Neural cell (in vitro differentiated cells): ENCODE measurements around the gene NELL1. TPM values are rescaled to one million over a fixed set of nuclear protein-coding genes. Genes with fewer than 3 reads are reported as not detected.

Experiments used
- H2AFZ ChIP-seq: fragments of 200-600, 300-800 bp; sonication (generic), shearing (Covaris generic); 2 replicates; pipeline ENCODE4 v1.6.0; 2014; ENCODE audit warnings: low read depth, mild to moderate bottlenecking, antibody characterized with exemption, low read length, moderate library complexity
- H3F3A ChIP-seq: fragments of 200-600 bp; shearing (Covaris generic); 2 replicates; pipeline ENCODE4 v1.6.1; 2016; ENCODE audit warnings: mild to moderate bottlenecking, moderate library complexity, mixed read lengths, antibody characterized with exemption, low read length; ENCODE audit not compliant: insufficient read depth, poor library complexity, severe bottlenecking
- H3K27ac ChIP-seq: fragments of 200-600, 300-800 bp; sonication (generic), shearing (Covaris generic); 2 replicates; pipeline ENCODE4 v1.5.1; 2014; ENCODE audit warnings: mild to moderate bottlenecking, low read length, moderate library complexity
- H3K27me3 ChIP-seq: fragments of 300-800, 200-600 bp; sonication (generic), shearing (Covaris generic); 2 replicates; pipeline ENCODE4 v1.6.0; 2014; ENCODE audit warnings: mild to moderate bottlenecking, low read depth, low read length, moderate library complexity; ENCODE audit not compliant: insufficient read depth
- H3K36me3 ChIP-seq: fragments of 300-800, 200-600 bp; sonication (generic), shearing (Covaris generic); 2 replicates; pipeline ENCODE4 v1.5.1; 2014; ENCODE audit warnings: mild to moderate bottlenecking, antibody characterized with exemption, low read length, moderate library complexity; ENCODE audit not compliant: insufficient read depth
- H3K4me2 ChIP-seq: fragments of 300-800, 200-600 bp; sonication (generic), shearing (Covaris generic); 2 replicates; pipeline ENCODE4 v1.6.0; 2014; ENCODE audit warnings: mild to moderate bottlenecking, low read length
- H3K4me3 ChIP-seq: fragments of 300-800, 200-600 bp; sonication (generic), shearing (Covaris generic); 2 replicates; pipeline ENCODE4 v1.5.1; 2014; ENCODE audit warnings: mild to moderate bottlenecking, low read length, moderate library complexity
- H3K79me2 ChIP-seq: fragments of 200-600 bp; shearing (Covaris generic); replicated peaks from 2 replicates; pipeline ENCODE4 v1.6.0; 2014; ENCODE audit warnings: mild to moderate bottlenecking, low read length, moderate library complexity; ENCODE audit not compliant: insufficient read depth
- H3K9ac ChIP-seq: fragments of 300-800, 200-600 bp; sonication (generic), shearing (Covaris generic); 2 replicates; pipeline ENCODE4 v1.6.1; 2016; ENCODE audit warnings: mild to moderate bottlenecking, low read length, mixed read lengths
- H3K9me2 ChIP-seq: fragments of 200-600 bp; shearing (Covaris generic); 2 replicates; pipeline ENCODE4 v1.6.1; 2016; ENCODE audit warnings: mild to moderate bottlenecking, low read length, mixed read lengths; ENCODE audit not compliant: insufficient read depth
- H3K9me3 ChIP-seq: fragments of 200-600, 300-800 bp; sonication (generic), shearing (Covaris generic); 2 replicates; pipeline ENCODE4 v1.6.1; 2016; ENCODE audit warnings: mild to moderate bottlenecking, mixed run types, low read length, moderate library complexity, mixed read lengths
- H4K20me1 ChIP-seq: fragments of 200-600 bp; shearing (Covaris generic); 2 replicates; pipeline ENCODE4 v1.6.1; 2016; ENCODE audit warnings: mild to moderate bottlenecking, mixed run types; ENCODE audit not compliant: insufficient read depth
- EP300 ChIP-seq: fragments of 450-650 bp; conservative IDR thresholded peaks from 2 replicates; pipeline ENCODE4 v1.6.1; 2014; ENCODE audit warnings: antibody characterized with exemption, mild to moderate bottlenecking, moderate library complexity; ENCODE audit not compliant: poor library complexity, severe bottlenecking
- EZH2 ChIP-seq: fragments of 200-600, 300-800 bp; shearing (Covaris generic), sonication (generic); IDR thresholded peaks from 2 replicates; pipeline ENCODE4 v1.6.1; 2014; ENCODE audit warnings: antibody characterized with exemption, low read length, borderline replicate concordance, mild to moderate bottlenecking; ENCODE audit not compliant: insufficient read depth, poor library complexity, severe bottlenecking
- MXI1 ChIP-seq: fragments of 450-650 bp; conservative IDR thresholded peaks from 2 replicates; pipeline ENCODE4 v1.6.1; 2014; ENCODE audit warnings: antibody characterized with exemption, mild to moderate bottlenecking; ENCODE audit not compliant: poor library complexity, severe bottlenecking
- POLR2AphosphoS5 ChIP-seq: IDR thresholded peaks from 2 replicates; pipeline ENCODE4 v1.6.1; 2012
- RAD21 ChIP-seq: fragments of 450-650 bp; conservative IDR thresholded peaks from 2 replicates; pipeline ENCODE4 v1.6.1; 2014; ENCODE audit warnings: antibody characterized with exemption, mild to moderate bottlenecking, moderate library complexity
- SMC3 ChIP-seq: fragments of 450-650 bp; conservative IDR thresholded peaks from 2 replicates; pipeline ENCODE4 v1.6.1; 2014; ENCODE audit warnings: antibody characterized with exemption, mild to moderate bottlenecking, moderate library complexity; ENCODE audit not compliant: poor library complexity
- TAF1 ChIP-seq: IDR thresholded peaks from 2 replicates; pipeline ENCODE4 v1.6.1; 2012; ENCODE audit warnings: low read depth
- polyA plus RNA-seq: library from polyadenylated mRNA; depleted of rRNA; stranded (reverse); fragments of >200 nt; gene quantifications from 2 replicates; pipeline ENCODE4 v1.2.3, GENCODE V29; 2014
- TF ChIP-seq, protein P1 (sequence below): IDR thresholded peaks from 2 replicates; pipeline ENCODE4 v1.6.1; 2012; ENCODE audit warnings: borderline replicate concordance
- TF ChIP-seq, protein P2 (sequence below): fragments of 450-650 bp; IDR thresholded peaks from 2 replicates; pipeline ENCODE4 v1.5.1; 2014; ENCODE audit warnings: antibody characterized with exemption, mild to moderate bottlenecking, moderate library complexity; ENCODE audit not compliant: poor library complexity, severe bottlenecking

Gene NELL1
- polyA plus RNA-seq, 1 donor from 2014 or later: 70.4 TPM

DNA sequence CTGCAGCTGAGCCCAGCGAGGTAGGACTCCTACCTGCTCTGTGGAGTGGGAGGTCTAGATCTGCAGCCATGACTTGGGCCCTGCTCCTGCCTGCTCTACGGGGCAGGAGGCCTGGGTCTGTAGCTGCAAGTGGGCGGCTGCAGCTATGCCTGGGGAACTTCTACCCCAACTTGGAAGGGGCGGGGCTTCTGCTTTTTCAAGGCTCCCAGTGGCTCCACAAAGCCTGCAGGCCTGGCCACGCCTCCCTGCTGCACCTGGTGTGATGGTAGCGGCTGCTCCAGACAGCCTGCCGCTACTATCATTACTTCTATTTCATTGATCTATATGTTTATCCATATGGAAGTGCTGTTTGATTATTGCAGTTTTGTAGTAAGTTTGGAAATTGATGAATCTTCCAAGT is 121.2 kb downstream of the NELL1 start:
- no peak overlapping the region for H3K27ac ChIP-seq
- H3K9ac ChIP-seq: no peak overlapping the region
- no peak overlapping the region for H2AFZ ChIP-seq
- H3F3A ChIP-seq: no peaks in the 10 kb centered on the region
- TF ChIP-seq MXI1: no peak
- TF ChIP-seq, protein P1, sequence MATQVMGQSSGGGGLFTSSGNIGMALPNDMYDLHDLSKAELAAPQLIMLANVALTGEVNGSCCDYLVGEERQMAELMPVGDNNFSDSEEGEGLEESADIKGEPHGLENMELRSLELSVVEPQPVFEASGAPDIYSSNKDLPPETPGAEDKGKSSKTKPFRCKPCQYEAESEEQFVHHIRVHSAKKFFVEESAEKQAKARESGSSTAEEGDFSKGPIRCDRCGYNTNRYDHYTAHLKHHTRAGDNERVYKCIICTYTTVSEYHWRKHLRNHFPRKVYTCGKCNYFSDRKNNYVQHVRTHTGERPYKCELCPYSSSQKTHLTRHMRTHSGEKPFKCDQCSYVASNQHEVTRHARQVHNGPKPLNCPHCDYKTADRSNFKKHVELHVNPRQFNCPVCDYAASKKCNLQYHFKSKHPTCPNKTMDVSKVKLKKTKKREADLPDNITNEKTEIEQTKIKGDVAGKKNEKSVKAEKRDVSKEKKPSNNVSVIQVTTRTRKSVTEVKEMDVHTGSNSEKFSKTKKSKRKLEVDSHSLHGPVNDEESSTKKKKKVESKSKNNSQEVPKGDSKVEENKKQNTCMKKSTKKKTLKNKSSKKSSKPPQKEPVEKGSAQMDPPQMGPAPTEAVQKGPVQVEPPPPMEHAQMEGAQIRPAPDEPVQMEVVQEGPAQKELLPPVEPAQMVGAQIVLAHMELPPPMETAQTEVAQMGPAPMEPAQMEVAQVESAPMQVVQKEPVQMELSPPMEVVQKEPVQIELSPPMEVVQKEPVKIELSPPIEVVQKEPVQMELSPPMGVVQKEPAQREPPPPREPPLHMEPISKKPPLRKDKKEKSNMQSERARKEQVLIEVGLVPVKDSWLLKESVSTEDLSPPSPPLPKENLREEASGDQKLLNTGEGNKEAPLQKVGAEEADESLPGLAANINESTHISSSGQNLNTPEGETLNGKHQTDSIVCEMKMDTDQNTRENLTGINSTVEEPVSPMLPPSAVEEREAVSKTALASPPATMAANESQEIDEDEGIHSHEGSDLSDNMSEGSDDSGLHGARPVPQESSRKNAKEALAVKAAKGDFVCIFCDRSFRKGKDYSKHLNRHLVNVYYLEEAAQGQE: no peak
- TF ChIP-seq EZH2: no peak
- TF ChIP-seq TAF1: no peak
- TF ChIP-seq EP300: no peak
- no peak for TF ChIP-seq SMC3
- TF ChIP-seq RAD21: no peak
- TF ChIP-seq POLR2AphosphoS5: no peak
- TF ChIP-seq, protein P2, sequence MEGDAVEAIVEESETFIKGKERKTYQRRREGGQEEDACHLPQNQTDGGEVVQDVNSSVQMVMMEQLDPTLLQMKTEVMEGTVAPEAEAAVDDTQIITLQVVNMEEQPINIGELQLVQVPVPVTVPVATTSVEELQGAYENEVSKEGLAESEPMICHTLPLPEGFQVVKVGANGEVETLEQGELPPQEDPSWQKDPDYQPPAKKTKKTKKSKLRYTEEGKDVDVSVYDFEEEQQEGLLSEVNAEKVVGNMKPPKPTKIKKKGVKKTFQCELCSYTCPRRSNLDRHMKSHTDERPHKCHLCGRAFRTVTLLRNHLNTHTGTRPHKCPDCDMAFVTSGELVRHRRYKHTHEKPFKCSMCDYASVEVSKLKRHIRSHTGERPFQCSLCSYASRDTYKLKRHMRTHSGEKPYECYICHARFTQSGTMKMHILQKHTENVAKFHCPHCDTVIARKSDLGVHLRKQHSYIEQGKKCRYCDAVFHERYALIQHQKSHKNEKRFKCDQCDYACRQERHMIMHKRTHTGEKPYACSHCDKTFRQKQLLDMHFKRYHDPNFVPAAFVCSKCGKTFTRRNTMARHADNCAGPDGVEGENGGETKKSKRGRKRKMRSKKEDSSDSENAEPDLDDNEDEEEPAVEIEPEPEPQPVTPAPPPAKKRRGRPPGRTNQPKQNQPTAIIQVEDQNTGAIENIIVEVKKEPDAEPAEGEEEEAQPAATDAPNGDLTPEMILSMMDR: no peak
- no peaks in the 10 kb centered on the region for H3K9me2 ChIP-seq
- no peaks in the 10 kb centered on the region for H3K27me3 ChIP-seq
- no peak overlapping the region for H3K4me3 ChIP-seq
- H3K36me3 ChIP-seq: no peaks in the 10 kb centered on the region
- no peaks in the 10 kb centered on the region for H3K9me3 ChIP-seq
- H3K79me2 ChIP-seq: no peaks in the 10 kb centered on the region
- H3K4me2 ChIP-seq: no peak overlapping the region
- H4K20me1 ChIP-seq: no peaks in the 10 kb centered on the region

DNA sequence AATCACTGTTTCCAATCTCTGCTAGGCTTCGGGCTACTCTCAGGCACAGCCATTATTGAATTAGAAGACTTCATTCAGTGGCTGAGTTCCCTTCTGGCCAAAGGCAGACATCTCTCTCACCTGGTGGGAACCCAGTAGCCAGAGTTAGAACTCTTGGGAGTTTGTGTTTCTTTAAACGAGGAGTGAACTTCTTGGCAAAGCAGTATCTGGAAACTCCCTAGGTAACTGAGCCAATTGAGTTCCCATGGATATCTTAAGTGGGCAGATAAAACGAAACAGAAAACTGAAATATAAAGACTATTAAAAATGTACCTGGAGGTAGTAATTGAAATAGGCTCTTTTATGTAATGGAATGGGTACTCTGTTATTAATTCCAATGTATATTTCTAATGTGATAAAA is 125.6 kb downstream of the NELL1 start:
- no peaks in the 10 kb centered on the region for H3K27me3 ChIP-seq
- no peaks in the 10 kb centered on the region for H4K20me1 ChIP-seq
- H2AFZ ChIP-seq: no peak overlapping the region
- no peaks in the 10 kb centered on the region for H3K9me2 ChIP-seq
- H3K4me2 ChIP-seq: no peak overlapping the region
- no peak overlapping the region for H3K27ac ChIP-seq
- H3K36me3 ChIP-seq: no peaks in the 10 kb centered on the region
- TF ChIP-seq MXI1 (no peak), POLR2AphosphoS5 (no peak), RAD21 (no peak)
- no peaks in the 10 kb centered on the region for H3K79me2 ChIP-seq
- no peaks in the 10 kb centered on the region for H3F3A ChIP-seq
- H3K9me3 ChIP-seq: no peaks in the 10 kb centered on the region
- H3K9ac ChIP-seq: no peak overlapping the region
- H3K4me3 ChIP-seq: no peak overlapping the region

DNA sequence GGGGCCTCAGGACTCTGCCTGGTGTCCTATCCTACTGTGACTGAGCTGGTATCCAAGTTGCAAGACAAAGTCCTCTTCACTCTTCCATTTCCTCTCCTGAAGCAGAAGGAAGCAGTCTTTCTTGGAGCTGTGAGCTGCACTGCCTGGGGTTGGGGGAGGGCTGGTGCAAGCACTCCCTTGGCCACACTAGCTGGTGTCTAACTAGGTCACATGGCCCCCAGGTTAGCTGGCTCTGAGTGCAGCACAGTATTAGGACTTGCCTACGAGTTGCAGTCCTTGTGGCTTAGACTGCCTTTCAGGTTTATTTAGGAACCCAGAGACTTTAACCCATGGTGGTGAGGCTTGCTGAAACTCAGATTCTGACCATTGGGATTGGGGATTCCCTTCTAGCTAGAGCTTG is 138.9 kb downstream of the NELL1 start:
- Histone ChIP-seq H3K4me2 (no peak overlapping the region), H3K4me3 (no peak overlapping the region), H3K9me2 (no peaks in the 10 kb centered on the region), H3K27me3 (no peaks in the 10 kb centered on the region), H3K9ac (no peak overlapping the region), H3F3A (no peaks in the 10 kb centered on the region), H3K79me2 (no peaks in the 10 kb centered on the region), H3K36me3 (no peaks in the 10 kb centered on the region), H3K9me3 (no peaks in the 10 kb centered on the region), H2AFZ (no peak overlapping the region), H4K20me1 (no peaks in the 10 kb centered on the region), H3K27ac (no peak overlapping the region)
- TF ChIP-seq, protein P2: no peak
- TF ChIP-seq SMC3 (no peak), EZH2 (no peak), MXI1 (no peak), POLR2AphosphoS5 (no peak), RAD21 (no peak), TAF1 (no peak)
- TF ChIP-seq, protein P1: no peak
